ENCODE measurements around the gene NDST4. TPM values are rescaled to one million over a fixed set of nuclear protein-coding genes. Genes with fewer than 3 reads are reported as not detected.

The NDST4 gene
- total and polyA plus RNA-seq, 2 donors from 2014 or later, result not detected

DNA sequence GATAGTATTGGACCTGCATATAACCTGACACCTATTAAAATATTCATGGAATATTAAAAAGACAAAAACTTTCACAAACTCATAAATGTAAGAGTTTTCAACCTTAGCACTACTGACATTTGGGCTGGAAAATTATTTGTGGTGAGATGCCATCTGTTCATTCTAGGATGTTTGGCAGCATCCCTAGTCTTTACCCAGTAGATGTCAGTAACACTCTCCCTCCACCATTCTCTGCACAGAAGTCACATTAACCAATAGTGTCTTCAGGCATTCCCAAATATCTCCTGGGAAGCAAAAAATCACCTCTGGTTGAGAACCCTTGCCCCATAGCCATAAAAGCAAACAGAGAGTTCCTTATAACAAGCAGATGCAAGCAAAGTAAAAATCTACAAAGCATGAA, 41.4 kb upstream of the NDST4 start:
- intact Hi-C loops (cut with DNase I), result no loop called here
- DNase-seq, result peak in 1 of 5 donors; percentile 8
- H3K9me3 ChIP-seq (ENCODE audit: control insufficient read depth in 2 of 3, insufficient read depth in 1 of 3, low read length in 3 of 3), result no peaks in the 10 kb centered on the region
- no peaks in the 10 kb centered on the region for H3K36me3 ChIP-seq (ENCODE audit: control insufficient read depth in 2 of 3, insufficient read depth in 3 of 3, low read length in 3 of 3)
- no peak overlapping the region for H3K9ac ChIP-seq (ENCODE audit: low read length in 3 of 3)
- TF ChIP-seq, protein P1, sequence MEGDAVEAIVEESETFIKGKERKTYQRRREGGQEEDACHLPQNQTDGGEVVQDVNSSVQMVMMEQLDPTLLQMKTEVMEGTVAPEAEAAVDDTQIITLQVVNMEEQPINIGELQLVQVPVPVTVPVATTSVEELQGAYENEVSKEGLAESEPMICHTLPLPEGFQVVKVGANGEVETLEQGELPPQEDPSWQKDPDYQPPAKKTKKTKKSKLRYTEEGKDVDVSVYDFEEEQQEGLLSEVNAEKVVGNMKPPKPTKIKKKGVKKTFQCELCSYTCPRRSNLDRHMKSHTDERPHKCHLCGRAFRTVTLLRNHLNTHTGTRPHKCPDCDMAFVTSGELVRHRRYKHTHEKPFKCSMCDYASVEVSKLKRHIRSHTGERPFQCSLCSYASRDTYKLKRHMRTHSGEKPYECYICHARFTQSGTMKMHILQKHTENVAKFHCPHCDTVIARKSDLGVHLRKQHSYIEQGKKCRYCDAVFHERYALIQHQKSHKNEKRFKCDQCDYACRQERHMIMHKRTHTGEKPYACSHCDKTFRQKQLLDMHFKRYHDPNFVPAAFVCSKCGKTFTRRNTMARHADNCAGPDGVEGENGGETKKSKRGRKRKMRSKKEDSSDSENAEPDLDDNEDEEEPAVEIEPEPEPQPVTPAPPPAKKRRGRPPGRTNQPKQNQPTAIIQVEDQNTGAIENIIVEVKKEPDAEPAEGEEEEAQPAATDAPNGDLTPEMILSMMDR (IDR thresholded peaks at IDR 0.05; ENCODE audit: borderline replicate concordance, extremely low read depth, insufficient read depth), result no peak
- no peaks in the 10 kb centered on the region for H3K4me1 ChIP-seq (ENCODE audit: control insufficient read depth in 2 of 3, insufficient read depth in 2 of 3, low read depth in 1 of 3, low read length in 3 of 3)
- H3K27ac ChIP-seq (ENCODE audit: low read depth in 2 of 2, low read length in 2 of 2), result no peak overlapping the region
- H3K4me3 ChIP-seq (ENCODE audit: low read length in 3 of 3), result no peak overlapping the region
- H3K27me3 ChIP-seq (ENCODE audit: control insufficient read depth, insufficient read depth, low read length), result no peaks in the 10 kb centered on the region
- no peak for FAIRE-seq

- Histone ChIP-seq H3K4me3 (ENCODE audit: low read length in 3 of 3) (no peak overlapping the region), H3K9ac (ENCODE audit: low read length in 3 of 3) (no peak overlapping the region), H3K27me3 (ENCODE audit: control insufficient read depth, insufficient read depth, low read length) (no peaks in the 10 kb centered on the region), H3K4me1 (ENCODE audit: control insufficient read depth in 2 of 3, insufficient read depth in 2 of 3, low read depth in 1 of 3, low read length in 3 of 3) (no peaks in the 10 kb centered on the region), H3K36me3 (ENCODE audit: control insufficient read depth in 2 of 3, insufficient read depth in 3 of 3, low read length in 3 of 3) (no peaks in the 10 kb centered on the region), H3K27ac (ENCODE audit: low read depth in 2 of 2, low read length in 2 of 2) (no peak overlapping the region), H3K9me3 (ENCODE audit: control insufficient read depth in 2 of 3, insufficient read depth in 1 of 3, low read length in 3 of 3) (no peaks in the 10 kb centered on the region)
- DNase-seq, result no peak
- no peak for FAIRE-seq
- TF ChIP-seq, protein P1 (IDR thresholded peaks at IDR 0.05; ENCODE audit: borderline replicate concordance, extremely low read depth, insufficient read depth), result no peak
- intact Hi-C loops (cut with DNase I), result no loop called here
Observed at GRCh38 chr4:115152965-115153364, 39.5 kb upstream of the NDST4 start.

- H3K4me1 ChIP-seq (ENCODE audit: control insufficient read depth in 2 of 3, insufficient read depth in 2 of 3, low read depth in 1 of 3, low read length in 3 of 3), result no peaks in the 10 kb centered on the region
- H3K27ac ChIP-seq (ENCODE audit: low read depth in 2 of 2, low read length in 2 of 2), result no peak overlapping the region
- no peak overlapping the region for H3K4me3 ChIP-seq (ENCODE audit: low read length in 3 of 3)
- intact Hi-C loops (cut with DNase I), result no loop called here
- TF ChIP-seq, protein P1 (IDR thresholded peaks at IDR 0.05; ENCODE audit: borderline replicate concordance, extremely low read depth, insufficient read depth), result no peak
- DNase-seq (no peak), FAIRE-seq (no peak)
- H3K36me3 ChIP-seq (ENCODE audit: control insufficient read depth in 2 of 3, insufficient read depth in 3 of 3, low read length in 3 of 3), result no peaks in the 10 kb centered on the region
- H3K27me3 ChIP-seq (ENCODE audit: control insufficient read depth, insufficient read depth, low read length), result no peaks in the 10 kb centered on the region
- no peaks in the 10 kb centered on the region for H3K9me3 ChIP-seq (ENCODE audit: control insufficient read depth in 2 of 3, insufficient read depth in 1 of 3, low read length in 3 of 3)
- no peak overlapping the region for H3K9ac ChIP-seq (ENCODE audit: low read length in 3 of 3)
Observed at GRCh38 chr4:115152081-115152480, 38.7 kb upstream of the NDST4 start.

GRCh38 chr4:115149106-115149505, 35.7 kb upstream of the NDST4 start:
- DNase-seq, result peak in 3 of 5 donors; percentile 26 to 60 (median 48)
- H3K27me3 ChIP-seq (ENCODE audit: control insufficient read depth, insufficient read depth, low read length), result no peaks in the 10 kb centered on the region
- TF ChIP-seq, protein P1 (IDR thresholded peaks at IDR 0.05; ENCODE audit: borderline replicate concordance, extremely low read depth, insufficient read depth), result no peak
- no peak overlapping the region for H3K27ac ChIP-seq (ENCODE audit: low read depth in 2 of 2, low read length in 2 of 2)
- H3K9ac ChIP-seq (ENCODE audit: low read length in 3 of 3), result no peak overlapping the region
- H3K4me1 ChIP-seq (ENCODE audit: control insufficient read depth in 2 of 3, insufficient read depth in 2 of 3, low read depth in 1 of 3, low read length in 3 of 3), result peaks cover 0 to 7% (median 4%) of the 10 kb centered on the region in 3 donors
- H3K36me3 ChIP-seq (ENCODE audit: control insufficient read depth in 2 of 3, insufficient read depth in 3 of 3, low read length in 3 of 3), result no peaks in the 10 kb centered on the region
- H3K4me3 ChIP-seq (ENCODE audit: low read length in 3 of 3), result no peak overlapping the region
- intact Hi-C loops (cut with DNase I), result no loop called here
- no peak for FAIRE-seq
- H3K9me3 ChIP-seq (ENCODE audit: control insufficient read depth in 2 of 3, insufficient read depth in 1 of 3, low read length in 3 of 3), result no peaks in the 10 kb centered on the region

Data from kidney (tissue), 14 donors.